ENCODE data around the gene KRT3.
A peak's percentile ranks its signal among the peaks of the same experiment; 100 is the strongest.

KRT3 gene

GRCh38 chr12:52749827-52750226 lies 46.1 kb downstream of the KRT3 start:
- H3K36me3 Mint-ChIP-seq (ENCODE audit: insufficient read depth) = no peaks in the 10 kb centered on the region
- ATAC-seq (replicated peaks; ENCODE audit: extremely low read depth, poor library complexity, severe bottlenecking) (no peak), DNase-seq (ENCODE audit: low spot score in 2 of 2) (no peak)
- no peak overlapping the region for H3K4me3 Mint-ChIP-seq
- H3K27ac Mint-ChIP-seq (ENCODE audit: low read depth) = no peak overlapping the region
- H3K9me3 Mint-ChIP-seq = no peaks in the 10 kb centered on the region
- no peaks in the 10 kb centered on the region for H3K4me1 Mint-ChIP-seq
- peaks cover 44% of the 10 kb centered on the region for H3K27me3 Mint-ChIP-seq

DNA sequence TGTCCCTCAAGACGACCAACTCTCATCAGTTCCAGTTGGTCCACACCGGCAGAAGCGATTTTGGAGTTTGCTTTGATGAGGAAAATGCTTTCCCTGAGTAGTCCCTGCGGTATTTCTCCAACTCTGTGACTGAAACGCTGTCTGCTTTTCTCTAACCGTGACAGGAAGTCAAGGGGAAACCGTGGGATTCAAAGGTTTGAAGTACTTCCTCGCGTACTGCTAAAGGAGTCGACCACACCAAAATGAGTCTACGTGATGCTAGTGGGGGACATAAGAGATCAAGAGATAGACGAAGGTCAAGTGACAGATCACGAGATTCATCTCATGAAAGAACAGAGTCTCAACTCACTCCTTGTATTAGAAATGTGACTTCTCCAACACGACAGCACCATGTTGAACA lies 47.3 kb downstream of the KRT3 start:
- ATAC-seq (replicated peaks; ENCODE audit: extremely low read depth, poor library complexity, severe bottlenecking) = no peak
- no peaks in the 10 kb centered on the region for H3K4me1 Mint-ChIP-seq

DNA sequence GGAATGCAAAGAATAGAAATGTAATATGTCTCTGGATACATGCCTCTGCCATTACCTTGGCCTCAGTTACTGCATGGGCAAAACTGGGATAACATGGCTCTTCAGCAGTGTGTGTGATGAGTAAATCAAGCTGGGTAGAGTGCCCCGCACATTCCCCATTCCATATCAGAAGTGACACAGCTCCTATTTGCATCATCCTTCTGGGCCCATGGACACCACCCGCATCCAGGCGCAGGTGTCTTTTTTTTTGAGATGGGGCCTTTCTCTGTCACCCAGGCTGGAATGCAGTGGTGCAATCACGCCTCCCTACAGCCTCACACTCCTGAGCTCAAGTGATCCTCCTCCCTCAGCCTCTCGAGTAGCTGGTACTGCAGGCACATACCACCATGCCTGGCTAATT lies 50.4 kb downstream of the KRT3 start:
- Mint-ChIP-seq H3K9me3 (no peaks in the 10 kb centered on the region), H3K4me3 (no peak overlapping the region), H3K27ac (ENCODE audit: low read depth) (no peak overlapping the region), H3K4me1 (no peaks in the 10 kb centered on the region), H3K36me3 (ENCODE audit: insufficient read depth) (no peaks in the 10 kb centered on the region), H3K27me3 (peaks cover 52% of the 10 kb centered on the region)
- no peak for ATAC-seq (replicated peaks; ENCODE audit: extremely low read depth, poor library complexity, severe bottlenecking)
- DNase-seq (ENCODE audit: low spot score in 2 of 2) = no peak

More for the DNA sequence above, 47.3 kb downstream of the KRT3 start:
- no peak for DNase-seq (ENCODE audit: low spot score in 2 of 2)
- Mint-ChIP-seq H3K27ac (ENCODE audit: low read depth) (no peak overlapping the region), H3K4me3 (no peak overlapping the region), H3K9me3 (no peaks in the 10 kb centered on the region), H3K36me3 (ENCODE audit: insufficient read depth) (no peaks in the 10 kb centered on the region), H3K27me3 (peaks cover 55% of the 10 kb centered on the region)

- ATAC-seq (replicated peaks; ENCODE audit: extremely low read depth, poor library complexity, severe bottlenecking) (no peak), DNase-seq (ENCODE audit: low spot score in 2 of 2) (no peak)
- Mint-ChIP-seq H3K36me3 (ENCODE audit: insufficient read depth) (no peaks in the 10 kb centered on the region), H3K4me1 (no peaks in the 10 kb centered on the region), H3K27me3 (peaks cover 60% of the 10 kb centered on the region), H3K9me3 (no peaks in the 10 kb centered on the region), H3K4me3 (no peak overlapping the region), H3K27ac (ENCODE audit: low read depth) (no peak overlapping the region)
Observed at GRCh38 chr12:52744493-52745156, 51.3 kb downstream of the KRT3 start.

GRCh38 chr12:52742822-52743457 lies 53.0 kb downstream of the KRT3 start:
- no peaks in the 10 kb centered on the region for H3K9me3 Mint-ChIP-seq
- peaks cover 68% of the 10 kb centered on the region for H3K27me3 Mint-ChIP-seq
- H3K4me1 Mint-ChIP-seq = no peaks in the 10 kb centered on the region
- H3K27ac Mint-ChIP-seq (ENCODE audit: low read depth) = no peak overlapping the region
- no peak overlapping the region for H3K4me3 Mint-ChIP-seq
- no peak for ATAC-seq (replicated peaks; ENCODE audit: extremely low read depth, poor library complexity, severe bottlenecking)
- DNase-seq (ENCODE audit: low spot score in 2 of 2) = no peak
- H3K36me3 Mint-ChIP-seq (ENCODE audit: insufficient read depth) = no peaks in the 10 kb centered on the region

DNA sequence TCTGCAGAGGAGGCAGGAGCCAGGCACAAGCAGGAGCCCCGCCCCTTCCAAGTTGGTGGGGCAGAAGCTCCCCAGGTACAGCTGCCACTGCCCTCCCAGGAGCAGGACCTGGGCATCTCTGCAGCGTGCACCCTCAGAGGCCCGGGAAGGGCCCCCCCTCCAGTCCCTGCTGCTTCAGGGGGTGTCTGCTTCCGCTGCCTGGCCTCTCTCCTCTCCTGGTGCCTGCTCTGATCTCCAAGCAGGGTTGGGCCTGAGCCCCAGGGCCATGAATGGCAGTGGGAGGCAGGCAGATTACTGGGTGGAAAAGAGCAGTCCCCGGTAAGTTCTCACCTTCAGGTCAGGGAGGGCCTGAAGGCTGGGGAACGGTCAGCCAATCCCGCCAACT lies 53.7 kb downstream of the KRT3 start:
- no peak for ATAC-seq (replicated peaks; ENCODE audit: extremely low read depth, poor library complexity, severe bottlenecking)
- no peak for DNase-seq (ENCODE audit: low spot score in 2 of 2)
- Mint-ChIP-seq H3K36me3 (ENCODE audit: insufficient read depth) (no peaks in the 10 kb centered on the region), H3K27ac (ENCODE audit: low read depth) (no peak overlapping the region), H3K4me3 (no peak overlapping the region), H3K4me1 (no peaks in the 10 kb centered on the region), H3K9me3 (no peaks in the 10 kb centered on the region), H3K27me3 (peaks cover 69% of the 10 kb centered on the region)

DNA sequence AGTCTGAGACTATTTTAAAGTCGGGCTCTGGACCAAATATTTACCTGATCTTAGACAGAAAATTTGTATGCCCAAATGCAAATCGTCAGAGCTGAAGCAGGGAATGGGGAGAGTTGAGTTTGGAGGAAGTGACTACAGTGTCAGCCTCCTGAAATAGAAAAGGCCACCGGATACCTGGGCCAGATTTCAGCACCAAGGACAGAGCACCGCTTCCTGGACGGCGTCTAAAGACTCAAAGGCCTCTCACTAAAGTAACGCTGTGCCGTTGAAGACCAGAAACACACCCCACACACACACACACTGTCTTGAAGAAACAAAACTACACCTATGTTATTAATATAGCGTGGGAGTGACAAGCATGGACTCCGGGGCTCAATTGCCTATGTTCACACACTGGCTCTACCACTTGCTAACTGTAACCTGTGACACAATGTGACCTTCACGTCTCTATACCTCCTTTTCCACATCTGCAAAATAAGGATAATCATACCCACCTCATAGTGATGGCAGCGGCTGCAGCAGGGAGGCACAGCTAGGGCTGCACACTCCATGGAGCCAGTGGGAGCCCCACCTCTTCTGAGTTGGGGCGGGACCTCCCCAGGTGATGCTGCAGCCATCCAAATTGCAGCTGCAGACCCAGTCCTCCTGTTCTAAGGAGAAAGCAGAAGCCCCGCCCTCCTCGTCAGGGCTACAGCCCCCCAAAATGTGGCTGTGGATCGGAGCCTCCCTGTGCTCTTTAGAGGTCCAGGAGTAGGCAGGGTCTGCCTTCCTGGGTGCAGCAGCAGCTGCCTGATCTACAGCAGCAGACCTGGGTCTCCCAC lies 54.3 kb downstream of the KRT3 start:
- ATAC-seq (replicated peaks; ENCODE audit: extremely low read depth, poor library complexity, severe bottlenecking) (no peak), DNase-seq (ENCODE audit: low spot score in 2 of 2) (peak; percentile 14 to 38)
- Mint-ChIP-seq H3K27ac (ENCODE audit: low read depth) (no peak overlapping the region), H3K9me3 (no peaks in the 10 kb centered on the region), H3K4me3 (no peak overlapping the region), H3K27me3 (peaks cover 70% of the 10 kb centered on the region), H3K4me1 (no peaks in the 10 kb centered on the region), H3K36me3 (ENCODE audit: insufficient read depth) (no peaks in the 10 kb centered on the region)

DNA sequence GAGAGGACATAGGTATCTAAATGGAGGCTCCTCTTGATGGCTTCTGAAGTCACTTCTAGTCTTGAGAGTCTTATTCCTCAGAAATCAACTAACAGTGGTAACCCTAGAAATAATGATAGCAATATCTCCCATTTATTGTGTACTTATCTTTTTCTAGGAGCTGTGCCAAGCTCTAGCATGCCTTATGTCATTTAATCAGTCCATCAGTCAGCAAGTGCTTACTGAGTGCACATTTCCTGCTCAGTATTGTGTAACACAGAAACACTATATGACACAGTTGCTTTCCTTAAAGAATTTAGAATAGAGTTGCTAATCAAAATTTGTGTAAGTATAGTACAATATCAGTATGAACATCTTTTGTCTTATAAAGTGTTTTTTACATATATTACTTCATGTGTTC lies 55.3 kb downstream of the KRT3 start:
- H3K27me3 Mint-ChIP-seq = peaks cover 71% of the 10 kb centered on the region
- no peaks in the 10 kb centered on the region for H3K36me3 Mint-ChIP-seq (ENCODE audit: insufficient read depth)
- H3K27ac Mint-ChIP-seq (ENCODE audit: low read depth) = no peak overlapping the region
- no peak overlapping the region for H3K4me3 Mint-ChIP-seq
- DNase-seq (ENCODE audit: low spot score in 2 of 2) (no peak), ATAC-seq (replicated peaks; ENCODE audit: extremely low read depth, poor library complexity, severe bottlenecking) (no peak)
- no peaks in the 10 kb centered on the region for H3K4me1 Mint-ChIP-seq
- H3K9me3 Mint-ChIP-seq = no peaks in the 10 kb centered on the region

DNA sequence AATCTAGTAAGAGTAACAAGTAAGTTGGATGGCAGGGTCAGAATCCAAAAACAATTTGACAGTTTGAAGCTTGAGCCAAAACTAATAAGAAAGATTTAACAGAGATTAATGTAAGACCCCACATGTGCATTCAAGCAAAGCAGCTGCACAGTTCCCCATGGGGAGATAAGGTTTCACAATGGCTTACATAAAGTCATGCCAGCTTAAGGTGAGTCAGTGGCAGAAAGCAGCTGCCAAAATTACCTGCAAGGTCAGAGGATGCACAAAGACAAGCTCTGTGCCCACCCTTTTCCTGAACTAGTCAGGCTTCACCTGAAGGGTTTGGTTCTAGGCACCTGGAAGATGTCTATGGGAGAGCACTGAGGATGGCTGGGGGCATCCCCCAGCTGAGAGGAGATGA lies 56.0 kb downstream of the KRT3 start:
- no peaks in the 10 kb centered on the region for H3K36me3 Mint-ChIP-seq (ENCODE audit: insufficient read depth)
- no peaks in the 10 kb centered on the region for H3K4me1 Mint-ChIP-seq
- H3K9me3 Mint-ChIP-seq = no peaks in the 10 kb centered on the region
- DNase-seq (ENCODE audit: low spot score in 2 of 2) (no peak), ATAC-seq (replicated peaks; ENCODE audit: extremely low read depth, poor library complexity, severe bottlenecking) (no peak)
- no peak overlapping the region for H3K4me3 Mint-ChIP-seq
- H3K27me3 Mint-ChIP-seq = peaks cover 72% of the 10 kb centered on the region
- H3K27ac Mint-ChIP-seq (ENCODE audit: low read depth) = no peak overlapping the region

Data from central memory CD8-positive, alpha-beta T cell (primary cell).